ENCODE data around the gene GJA4.

DNA sequence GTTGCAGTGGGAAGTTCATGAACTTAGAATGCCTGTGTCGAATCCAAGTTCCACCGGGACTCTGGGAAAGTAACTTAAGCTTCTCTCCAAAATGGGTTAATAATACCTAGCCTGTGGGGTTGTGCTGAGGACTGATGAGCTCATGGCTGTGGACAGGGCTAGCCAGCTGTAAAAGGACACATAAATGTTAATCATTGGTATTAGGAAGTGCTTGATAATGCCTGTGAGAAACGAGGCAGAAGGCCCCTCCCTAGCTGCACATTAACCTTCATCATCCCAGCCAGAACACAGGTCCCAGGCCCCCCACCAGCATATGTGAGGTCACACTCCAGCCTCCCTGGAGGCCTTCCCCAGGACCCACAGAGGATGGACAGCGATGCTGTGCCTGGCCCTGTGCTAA lies 34.0 kb upstream of the GJA4 start:
- TF ChIP-seq, protein P1, sequence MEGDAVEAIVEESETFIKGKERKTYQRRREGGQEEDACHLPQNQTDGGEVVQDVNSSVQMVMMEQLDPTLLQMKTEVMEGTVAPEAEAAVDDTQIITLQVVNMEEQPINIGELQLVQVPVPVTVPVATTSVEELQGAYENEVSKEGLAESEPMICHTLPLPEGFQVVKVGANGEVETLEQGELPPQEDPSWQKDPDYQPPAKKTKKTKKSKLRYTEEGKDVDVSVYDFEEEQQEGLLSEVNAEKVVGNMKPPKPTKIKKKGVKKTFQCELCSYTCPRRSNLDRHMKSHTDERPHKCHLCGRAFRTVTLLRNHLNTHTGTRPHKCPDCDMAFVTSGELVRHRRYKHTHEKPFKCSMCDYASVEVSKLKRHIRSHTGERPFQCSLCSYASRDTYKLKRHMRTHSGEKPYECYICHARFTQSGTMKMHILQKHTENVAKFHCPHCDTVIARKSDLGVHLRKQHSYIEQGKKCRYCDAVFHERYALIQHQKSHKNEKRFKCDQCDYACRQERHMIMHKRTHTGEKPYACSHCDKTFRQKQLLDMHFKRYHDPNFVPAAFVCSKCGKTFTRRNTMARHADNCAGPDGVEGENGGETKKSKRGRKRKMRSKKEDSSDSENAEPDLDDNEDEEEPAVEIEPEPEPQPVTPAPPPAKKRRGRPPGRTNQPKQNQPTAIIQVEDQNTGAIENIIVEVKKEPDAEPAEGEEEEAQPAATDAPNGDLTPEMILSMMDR (IDR thresholded peaks at IDR 0.05) = no peak
- TF ChIP-seq POLR2A (IDR thresholded peaks at IDR 0.05) = no peak
